ENCODE measurements around the gene GOSR2.
"Not testable (repeated sequence)": the region's sequence is repeated elsewhere in the genome, so short reads cannot be mapped to it uniquely, and the experiment has no call there.

Gene GOSR2

GRCh38 chr17:46894024-46894423 lies 28.9 kb upstream of the GOSR2 start:
- no peak for DNase-seq (ENCODE audit: low spot score)

GRCh38 chr17:46894476-46895151 lies 28.3 kb upstream of the GOSR2 start:
- no peak for DNase-seq (ENCODE audit: low spot score)

- no peak for DNase-seq (ENCODE audit: low spot score)
These were observed 27.8 kb upstream of the GOSR2 start for GRCh38 chr17:46895171-46895570.

GRCh38 chr17:46896991-46897390 lies 26.0 kb upstream of the GOSR2 start:
- DNase-seq (ENCODE audit: low spot score), result no peak

GRCh38 chr17:46898364-46898763 lies 24.6 kb upstream of the GOSR2 start:
- no peak for DNase-seq (ENCODE audit: low spot score)

- DNase-seq (ENCODE audit: low spot score), result no peak
These were observed 24.1 kb upstream of the GOSR2 start for GRCh38 chr17:46898860-46899259.

- no peak for DNase-seq (ENCODE audit: low spot score)
These were observed 21.7 kb upstream of the GOSR2 start for GRCh38 chr17:46901291-46901690.

GRCh38 chr17:46903762-46904672 lies 18.9 kb upstream of the GOSR2 start:
- DNase-seq (ENCODE audit: low spot score), result no peak

GRCh38 chr17:46908068-46908737 lies 14.8 kb upstream of the GOSR2 start:
- no peak for DNase-seq (ENCODE audit: low spot score)

GRCh38 chr17:46910179-46910927 lies 12.6 kb upstream of the GOSR2 start:
- no peak for DNase-seq (ENCODE audit: low spot score)

GRCh38 chr17:46911311-46911710 lies 11.6 kb upstream of the GOSR2 start:
- no peak for DNase-seq (ENCODE audit: low spot score)

- no peak for DNase-seq (ENCODE audit: low spot score)
These were observed 7.4 kb upstream of the GOSR2 start for GRCh38 chr17:46915596-46915995.

GRCh38 chr17:46916211-46916610 lies 6.7 kb upstream of the GOSR2 start:
- no peak for DNase-seq (ENCODE audit: low spot score)

- DNase-seq (ENCODE audit: low spot score), result no peak
These were observed 6.3 kb upstream of the GOSR2 start for GRCh38 chr17:46916623-46917022.

GRCh38 chr17:46917041-46917440 lies 5.9 kb upstream of the GOSR2 start:
- no peak for DNase-seq (ENCODE audit: low spot score)

- no peak for DNase-seq (ENCODE audit: low spot score)
These were observed 5.4 kb upstream of the GOSR2 start for GRCh38 chr17:46917516-46917915.

- not testable (repeated sequence) for DNase-seq (ENCODE audit: low spot score)
These were observed 998 bp upstream of the GOSR2 start for GRCh38 chr17:46921962-46922361.

- DNase-seq (ENCODE audit: low spot score), result no peak
These were observed 515 bp upstream of the GOSR2 start for GRCh38 chr17:46922487-46922803.

- no peak for DNase-seq (ENCODE audit: low spot score)
These were observed 2.4 kb downstream of the GOSR2 start for GRCh38 chr17:46925185-46925868.

GRCh38 chr17:46928467-46929261 lies 5.7 kb downstream of the GOSR2 start:
- DNase-seq (ENCODE audit: low spot score), result no peak

GRCh38 chr17:46929413-46929812 lies 6.5 kb downstream of the GOSR2 start:
- DNase-seq (ENCODE audit: low spot score), result no peak
